Astrocyte (in vitro differentiated cells and primary cell): ENCODE measurements around the gene PRDM2. TPM values are rescaled to one million over a fixed set of nuclear protein-coding genes. Genes with fewer than 3 reads are reported as not detected.

Experiments
- DNase-seq: peaks from one replicate; pipeline ENCODE4 v3.0.0-alpha.2; 2010; ENCODE audit warnings: low read depth
- FAIRE-seq: peaks from 2 replicates; lab custom pipeline; 2011; peaks lifted over from hg19 to GRCh38; lab: Jason Lieb, UNC
- H2AFZ ChIP-seq: 2 replicates; pipeline ENCODE4 v1.6.0; 2012; ENCODE audit warnings: low read depth, low read length, inconsistent platforms
- H3K27ac ChIP-seq: 2 replicates; pipeline ENCODE4 v1.5.1; 2011; ENCODE audit warnings: low read depth, low read length, inconsistent platforms
- H3K27me3 ChIP-seq: 2 replicates; pipeline ENCODE4 v1.6.0; 2011; ENCODE audit warnings: low read length, inconsistent platforms; ENCODE audit not compliant: insufficient read depth
- H3K36me3 ChIP-seq: 2 replicates; pipeline ENCODE4 v1.5.1; 2011; ENCODE audit warnings: low read length, inconsistent platforms; ENCODE audit not compliant: insufficient read depth
- H3K4me1 ChIP-seq: 2 replicates; pipeline ENCODE4 v1.5.1; 2011; ENCODE audit warnings: low read length, inconsistent platforms; ENCODE audit not compliant: insufficient read depth
- H3K4me2 ChIP-seq: 2 replicates; pipeline ENCODE4 v1.6.0; 2012; ENCODE audit warnings: low read length, inconsistent platforms
- H3K4me3 ChIP-seq: 2 replicates; pipeline ENCODE4 v1.5.1; 2011; ENCODE audit warnings: low read depth, mild to moderate bottlenecking, low read length, inconsistent platforms; ENCODE audit not compliant: insufficient read depth
- H3K79me2 ChIP-seq: 2 replicates; pipeline ENCODE4 v1.6.0; 2012; ENCODE audit warnings: mild to moderate bottlenecking, low read length, inconsistent platforms; ENCODE audit not compliant: insufficient read depth
- H3K9ac ChIP-seq: 2 replicates; pipeline ENCODE4 v1.6.0; 2012; ENCODE audit warnings: mild to moderate bottlenecking, low read length, inconsistent platforms
- H3K9me3 ChIP-seq: 2 replicates; pipeline ENCODE4 v1.5.1; 2012; ENCODE audit warnings: low read depth, mild to moderate bottlenecking, low read length, inconsistent platforms; ENCODE audit not compliant: insufficient read depth
- H4K20me1 ChIP-seq: 2 replicates; pipeline ENCODE4 v1.6.0; 2012; ENCODE audit warnings: low read length, inconsistent platforms; ENCODE audit not compliant: insufficient read depth
- H3K27ac Mint-ChIP-seq: one replicate; pipeline ENCODE4 v1.8.0; 2021; ENCODE audit warnings: mild to moderate bottlenecking, mixed read lengths; ENCODE audit not compliant: unreplicated experiment
- H3K27me3 Mint-ChIP-seq: one replicate; pipeline ENCODE4 v1.8.0; 2021; ENCODE audit warnings: low read depth, mixed read lengths; ENCODE audit not compliant: unreplicated experiment
- H3K36me3 Mint-ChIP-seq: one replicate; pipeline ENCODE4 v1.8.0; 2021; ENCODE audit warnings: low read depth, mixed read lengths; ENCODE audit not compliant: unreplicated experiment
- H3K4me1 Mint-ChIP-seq: one replicate; pipeline ENCODE4 v1.8.0; 2021; ENCODE audit warnings: low read depth, mixed read lengths; ENCODE audit not compliant: unreplicated experiment
- H3K4me3 Mint-ChIP-seq: one replicate; pipeline ENCODE4 v1.8.0; 2021; ENCODE audit warnings: mild to moderate bottlenecking, moderate library complexity, mixed read lengths; ENCODE audit not compliant: unreplicated experiment
- H3K9me3 Mint-ChIP-seq: one replicate; pipeline ENCODE4 v1.8.0; 2021; ENCODE audit warnings: mild to moderate bottlenecking, mixed read lengths; ENCODE audit not compliant: unreplicated experiment
- CTCF ChIP-seq: IDR thresholded peaks from 2 replicates; pipeline ENCODE4 v1.5.1; 2011; ENCODE audit warnings: low read depth, mild to moderate bottlenecking, inconsistent platforms, low read length, moderate library complexity; ENCODE audit not compliant: insufficient read depth
- EZH2 ChIP-seq: IDR thresholded peaks from 2 replicates; pipeline ENCODE4 v1.6.1; 2012; ENCODE audit warnings: mild to moderate bottlenecking, low read length, inconsistent platforms; ENCODE audit not compliant: insufficient read depth
- total RNA-seq: library from RNA; stranded (reverse); gene quantifications from 2 replicates; pipeline ENCODE4 v1.2.1, GENCODE V29; 2021

The PRDM2 gene
- total RNA-seq, 1 donor from 2014 or later = 49.0 TPM

- peaks cover 49% of the 10 kb centered on the region for H3K79me2 ChIP-seq
- no peak overlapping the region for H3K4me2 ChIP-seq
- H3K4me3 ChIP-seq = no peak overlapping the region
- Mint-ChIP-seq H3K27me3 (no peaks in the 10 kb centered on the region), H3K4me1 (peaks cover 17% of the 10 kb centered on the region), H3K27ac (no peak overlapping the region), H3K4me3 (no peak overlapping the region), H3K36me3 (peaks cover 24% of the 10 kb centered on the region), H3K9me3 (no peaks in the 10 kb centered on the region)
- no peak for TF ChIP-seq CTCF
- no peak for TF ChIP-seq EZH2
- no peak for FAIRE-seq
- H3K4me1 ChIP-seq = peaks cover 14% of the 10 kb centered on the region
- H3K9ac ChIP-seq = no peak overlapping the region
- no peaks in the 10 kb centered on the region for H3K36me3 ChIP-seq
- no peak overlapping the region for H3K27ac ChIP-seq
- H3K9me3 ChIP-seq = no peaks in the 10 kb centered on the region
- no peaks in the 10 kb centered on the region for H3K27me3 ChIP-seq
- no peak for DNase-seq
- peaks cover 72% of the 10 kb centered on the region for H4K20me1 ChIP-seq
- no peak overlapping the region for H2AFZ ChIP-seq
Observed at GRCh38 chr1:13794231-13795187, 94.5 kb downstream of the PRDM2 start.

GRCh38 chr1:13797397-13797796, 97.4 kb downstream of the PRDM2 start:
- no peak overlapping the region for H3K4me3 Mint-ChIP-seq
- H3K36me3 Mint-ChIP-seq = peaks cover 22% of the 10 kb centered on the region
- Histone ChIP-seq H2AFZ (no peak overlapping the region), H4K20me1 (peaks cover 75% of the 10 kb centered on the region), H3K27me3 (no peaks in the 10 kb centered on the region), H3K79me2 (peaks cover 22% of the 10 kb centered on the region), H3K4me2 (no peak overlapping the region), H3K4me3 (no peak overlapping the region), H3K9ac (no peak overlapping the region), H3K27ac (no peak overlapping the region), H3K36me3 (no peaks in the 10 kb centered on the region), H3K9me3 (no peaks in the 10 kb centered on the region), H3K4me1 (peaks cover 8% of the 10 kb centered on the region)
- peaks cover 14% of the 10 kb centered on the region for H3K4me1 Mint-ChIP-seq
- H3K27ac Mint-ChIP-seq = no peak overlapping the region
- H3K27me3 Mint-ChIP-seq = no peaks in the 10 kb centered on the region
- no peak for FAIRE-seq
- no peak for DNase-seq
- TF ChIP-seq CTCF = no peak
- no peak for TF ChIP-seq EZH2
- no peaks in the 10 kb centered on the region for H3K9me3 Mint-ChIP-seq

- Histone ChIP-seq H3K9ac (no peak overlapping the region), H3K9me3 (no peaks in the 10 kb centered on the region), H4K20me1 (peaks cover 72% of the 10 kb centered on the region), H3K4me3 (no peak overlapping the region), H2AFZ (no peak overlapping the region), H3K36me3 (no peaks in the 10 kb centered on the region), H3K27ac (no peak overlapping the region), H3K79me2 (peaks cover 17% of the 10 kb centered on the region), H3K27me3 (no peaks in the 10 kb centered on the region), H3K4me1 (peaks cover 3% of the 10 kb centered on the region), H3K4me2 (no peak overlapping the region)
- peaks cover 8% of the 10 kb centered on the region for H3K4me1 Mint-ChIP-seq
- H3K9me3 Mint-ChIP-seq = no peaks in the 10 kb centered on the region
- TF ChIP-seq CTCF (no peak), EZH2 (no peak)
- no peaks in the 10 kb centered on the region for H3K27me3 Mint-ChIP-seq
- H3K36me3 Mint-ChIP-seq = peaks cover 18% of the 10 kb centered on the region
- H3K4me3 Mint-ChIP-seq = no peak overlapping the region
- H3K27ac Mint-ChIP-seq = no peak overlapping the region
- FAIRE-seq = no peak
- DNase-seq = no peak
Observed at GRCh38 chr1:13798120-13798519, 98.1 kb downstream of the PRDM2 start.
